Natural killer cell treated with Interleukin-12 subunit alpha and Interleukin-12 subunit beta and Interleukin-15 and Interleukin-18, amount 100 ng/mL, for 72 hours (primary cell): ENCODE measurements around the gene TM9SF1. TPM values are rescaled to one million over a fixed set of nuclear protein-coding genes. Genes with fewer than 3 reads are reported as not detected.
A peak's percentile ranks its signal among the peaks of the same experiment; 100 is the strongest.

Experiments used
- ATAC-seq, 2 donors: fragments of 150-1000 bp; cut with Tn5 transposase in 1 of 2; sonication (Bioruptor Pico), chemical (Tn5 transposase) in 1 of 2; 2 replicates each; pipeline ENCODE4 v1.10.0; 2021
- DNase-seq: peaks from one replicate; pipeline ENCODE4 v3.0.0; 2022; ENCODE audit warnings: low spot score
- H3K27ac Mint-ChIP-seq, 2 donors: 1 replicate in 1 of 2; 2 replicates in 1 of 2; pipeline ENCODE4 v1.8.0; 2022; ENCODE audit warnings: mixed read lengths in 2 of 2, mild to moderate bottlenecking in 1 of 2, moderate library complexity in 1 of 2
- H3K27me3 Mint-ChIP-seq, 2 donors: 1 replicate in 1 of 2; 2 replicates in 1 of 2; pipeline ENCODE4 v1.8.0; 2022; ENCODE audit warnings: mixed read lengths in 2 of 2
- H3K36me3 Mint-ChIP-seq: one replicate; pipeline ENCODE4 v1.8.0; 2022; ENCODE audit warnings: mixed read lengths
- H3K4me1 Mint-ChIP-seq, 2 donors: 1 replicate in 1 of 2; 2 replicates in 1 of 2; pipeline ENCODE4 v1.8.0; 2022; ENCODE audit warnings: low read depth in 2 of 2, mixed read lengths in 2 of 2, mild to moderate bottlenecking in 1 of 2
- H3K4me3 Mint-ChIP-seq: one replicate; pipeline ENCODE4 v1.8.0; 2022; ENCODE audit warnings: mixed read lengths
- H3K9me3 Mint-ChIP-seq: 2 replicates; pipeline ENCODE4 v1.8.0; 2022; ENCODE audit warnings: mixed read lengths
- total RNA-seq, 2 donors: library from RNA; stranded (reverse); gene quantifications; one replicate each; pipeline ENCODE4 v1.2.3, GENCODE V29; 2022

Gene TM9SF1
- total RNA-seq, 2 donors from 2014 or later, result 27.6 to 30.2 TPM

DNA sequence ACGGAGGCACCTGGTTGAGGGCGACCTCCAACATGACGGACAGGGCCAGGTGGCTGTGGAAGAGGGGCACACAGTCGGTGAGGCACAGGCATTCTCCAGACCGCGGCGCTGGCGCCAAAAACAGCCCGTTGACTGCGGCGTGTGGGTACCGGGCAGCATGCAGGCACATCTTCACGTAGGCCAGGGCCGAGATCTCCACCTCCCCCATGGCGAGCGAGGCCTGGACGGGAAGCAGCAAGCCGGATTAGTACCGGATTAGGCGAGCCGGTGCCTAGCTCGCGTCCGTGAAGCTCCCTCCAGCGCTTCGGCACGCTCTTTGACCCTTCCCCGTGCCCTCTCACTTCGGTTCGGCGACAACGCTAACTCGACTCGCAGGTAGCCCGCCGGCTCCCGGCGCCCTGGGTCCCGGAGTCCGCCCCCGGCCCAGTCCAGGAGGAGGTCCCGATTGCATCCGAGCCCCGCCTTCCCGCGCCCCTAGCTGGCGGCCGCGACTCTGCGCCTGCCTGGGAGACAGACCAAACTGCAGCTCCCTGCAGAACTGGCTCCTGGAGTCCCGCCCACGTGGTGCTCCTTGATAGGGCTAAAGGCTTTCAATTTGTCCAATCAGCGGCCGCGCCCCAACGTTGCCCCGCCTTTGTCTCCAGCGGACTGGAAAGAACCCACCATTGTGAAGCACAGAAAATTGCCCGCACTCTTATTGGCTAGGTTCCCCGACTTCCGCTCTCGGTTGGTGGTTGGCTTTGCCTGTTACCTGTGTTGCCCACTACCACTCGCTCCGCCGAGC is 54.0 kb downstream of the TM9SF1 start, which contains the start of gene EMC9:
TSS of gene EMC9 (minus strand) at position 495 of the 784 bp plus-strand sequence. CDS start at position 208, 287 bp downstream.
- Mint-ChIP-seq H3K4me3 (peak within 1 kb of the TSS; percentile 85), H3K4me1 (peaks cover 64 to 65% of the 10 kb centered on the region in 2 donors), H3K27me3 (no peaks in the 10 kb centered on the region), H3K27ac (peak within 1 kb of the TSS; percentile 86 to 97), H3K9me3 (no peaks in the 10 kb centered on the region), H3K36me3 (peaks cover 35% of the 10 kb centered on the region)
- DNase-seq, result peak; percentile 99
- ATAC-seq, result peak; percentile 95

DNA sequence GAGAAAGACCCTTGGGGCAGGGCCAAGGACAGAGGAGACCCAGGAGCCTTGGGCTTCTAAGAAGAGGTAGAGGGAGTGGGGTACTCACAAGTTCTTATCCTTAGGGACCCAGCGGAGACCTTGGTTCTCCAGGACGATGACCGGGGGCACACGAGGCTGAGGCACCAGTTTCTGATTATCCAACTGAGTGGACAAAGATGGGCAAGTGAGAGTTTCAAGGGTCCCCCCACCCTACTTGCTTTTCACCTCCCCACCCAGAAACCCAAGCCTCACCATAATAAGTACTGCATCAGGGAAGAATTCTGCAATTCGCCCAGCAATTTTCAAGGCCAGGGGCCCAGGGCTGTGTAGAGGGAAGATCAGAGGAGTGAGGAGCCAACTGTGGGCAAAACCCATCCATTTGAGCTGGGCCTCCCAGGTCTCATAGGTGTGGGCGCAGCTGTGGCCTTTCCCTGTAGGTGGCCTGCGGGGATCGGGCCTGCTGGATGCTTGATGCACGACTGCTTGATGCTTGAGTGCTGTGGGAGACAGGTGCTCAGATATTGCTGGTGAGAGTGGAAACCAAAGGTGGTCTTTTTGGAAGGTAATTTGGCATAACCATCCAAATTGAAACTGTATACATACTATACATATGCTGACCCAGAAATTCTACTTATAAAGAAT is 55.8 kb downstream of the TM9SF1 start:
- ATAC-seq (no peak), DNase-seq (no peak)
- H3K27me3 Mint-ChIP-seq, result no peaks in the 10 kb centered on the region
- peaks cover 54 to 59% of the 10 kb centered on the region in 2 donors for H3K4me1 Mint-ChIP-seq
- no peaks in the 10 kb centered on the region for H3K9me3 Mint-ChIP-seq
- H3K27ac Mint-ChIP-seq, result peak overlapping the region; percentile 86 to 97
- H3K36me3 Mint-ChIP-seq, result peaks cover 23% of the 10 kb centered on the region
- peak overlapping the region; percentile 85 for H3K4me3 Mint-ChIP-seq

Other genes starting within 250 kb of the TM9SF1 start
- gene DHRS4, start 241.7 kb downstream of the TM9SF1 start, total RNA-seq, result 10 to 100 TPM; 12.3 to 19.0 TPM
- gene DHRS4L2, start 206.5 kb downstream of the TM9SF1 start, total RNA-seq, result 10 to 100 TPM; 13.7 to 16.5 TPM
- under 1 TPM; 0.10 to 0.50 TPM for gene CARMIL3, start 143.4 kb downstream of the TM9SF1 start, total RNA-seq
- not detected for gene CPNE6, start 123.9 kb downstream of the TM9SF1 start, total RNA-seq
- 10 to 100 TPM; 30.4 to 68.3 TPM for gene PCK2, start 101.1 kb downstream of the TM9SF1 start, total RNA-seq
- gene DCAF11, start 80.7 kb downstream of the TM9SF1 start, total RNA-seq, result 10 to 100 TPM; 87.4 to 96.1 TPM
- gene NRL, start 80.5 kb downstream of the TM9SF1 start, total RNA-seq, result 1 to 10 TPM; 1.8 to 2.2 TPM
- gene FITM1, start 64.8 kb downstream of the TM9SF1 start, total RNA-seq, result 1 to 10 TPM in 1 of 2 donors, under 1 TPM in 1; 0.67 to 1.8 TPM
- gene PSME1, start 59.2 kb downstream of the TM9SF1 start, total RNA-seq, result 100 to 1,000 TPM; 237 to 406 TPM
- 10 to 100 TPM; 28.7 to 37.5 TPM for gene EMC9, start 53.9 kb downstream of the TM9SF1 start, total RNA-seq
- gene PSME2, start 48.8 kb downstream of the TM9SF1 start, total RNA-seq, result 100 to 1,000 TPM; 600 to 673 TPM
- gene RNF31, start 47.9 kb downstream of the TM9SF1 start, total RNA-seq, result 100 to 1,000 TPM; 115 to 170 TPM
- 100 to 1,000 TPM; 135 to 227 TPM for gene IRF9, start 34.2 kb downstream of the TM9SF1 start, total RNA-seq
- 10 to 100 TPM; 52.1 to 85.9 TPM for gene REC8, start 23.4 kb downstream of the TM9SF1 start, total RNA-seq
- 100 to 1,000 TPM in 1 of 2 donors, 10 to 100 TPM in 1; 52.8 to 145 TPM for gene IPO4, start 6.6 kb downstream of the TM9SF1 start, total RNA-seq
- under 1 TPM in 1 of 2 donors, not detected in 1; 0.95 TPM for gene TSSK4, start 10.3 kb upstream of the TM9SF1 start, total RNA-seq
- 10 to 100 TPM; 66.2 to 95.0 TPM for gene CHMP4A, start 18.0 kb upstream of the TM9SF1 start, total RNA-seq
- 10 to 100 TPM in 1 of 2 donors, 1 to 10 TPM in 1; 9.1 to 11.3 TPM for gene MDP1, start 20.6 kb upstream of the TM9SF1 start, total RNA-seq
- gene NEDD8, start 36.9 kb upstream of the TM9SF1 start, total RNA-seq, result 100 to 1,000 TPM; 196 to 199 TPM
- 10 to 100 TPM; 40.5 to 54.5 TPM for gene GMPR2, start 37.5 kb upstream of the TM9SF1 start, total RNA-seq
- gene TINF2, start 47.2 kb upstream of the TM9SF1 start, total RNA-seq, result 100 to 1,000 TPM in 1 of 2 donors, 10 to 100 TPM in 1; 77.7 to 103 TPM
- 1 to 10 TPM; 2.5 to 8.7 TPM for gene TGM1, start 67.7 kb upstream of the TM9SF1 start, total RNA-seq
- gene RABGGTA, start 76.2 kb upstream of the TM9SF1 start, total RNA-seq, result 10 to 100 TPM; 37.6 to 47.5 TPM
- 10 to 100 TPM; 15.6 to 17.4 TPM for gene DHRS1, start 104.3 kb upstream of the TM9SF1 start, total RNA-seq
- 10 to 100 TPM; 38.5 to 59.0 TPM for gene NOP9, start 104.4 kb upstream of the TM9SF1 start, total RNA-seq
- 10 to 100 TPM in 1 of 2 donors, 1 to 10 TPM in 1; 6.8 to 20.2 TPM for gene CIDEB, start 112.5 kb upstream of the TM9SF1 start, total RNA-seq
- 10 to 100 TPM; 13.7 to 27.1 TPM for gene LTB4R2, start 114.7 kb upstream of the TM9SF1 start, total RNA-seq
- 10 to 100 TPM; 13.2 to 37.3 TPM for gene LTB4R, start 116.1 kb upstream of the TM9SF1 start, total RNA-seq
- 1 to 10 TPM; 1.0 to 1.9 TPM for gene ADCY4, start 139.6 kb upstream of the TM9SF1 start, total RNA-seq
- 10 to 100 TPM; 12.5 to 15.5 TPM for gene RIPK3, start 144.6 kb upstream of the TM9SF1 start, total RNA-seq
- gene NFATC4, start 172.7 kb upstream of the TM9SF1 start, total RNA-seq, result not detected
- under 1 TPM in 1 of 2 donors, not detected in 1; 0.11 TPM for gene NYNRIN, start 203.6 kb upstream of the TM9SF1 start, total RNA-seq
- 10 to 100 TPM in 1 of 2 donors, 1 to 10 TPM in 1; 5.3 to 10.9 TPM for gene CBLN3, start 234.2 kb upstream of the TM9SF1 start, total RNA-seq
- 10 to 100 TPM; 61.7 to 65.3 TPM for gene KHNYN, start 234.5 kb upstream of the TM9SF1 start, total RNA-seq
- 10 to 100 TPM; 33.2 to 50.7 TPM for gene SDR39U1, start 247.3 kb upstream of the TM9SF1 start, total RNA-seq